Mammary epithelial cell (primary cell): ENCODE measurements around the gene FGF14.

Experiments used
- EZH2 ChIP-seq: IDR thresholded peaks from 2 replicates; pipeline ENCODE4 v1.6.1; 2012; ENCODE audit warnings: low read length, inconsistent platforms, borderline replicate concordance
- TF ChIP-seq, protein P1 (sequence below), 2 donors: IDR thresholded peaks in 1 of 2; conservative IDR thresholded peaks in 1 of 2; 2 replicates each; pipeline ENCODE4 v1.5.1; 2011 to 2012; ENCODE audit warnings: inconsistent platforms in 2 of 2, low read length in 2 of 2, mild to moderate bottlenecking in 2 of 2, control low read depth in 1 of 2, low read depth in 1 of 2; ENCODE audit not compliant: insufficient read depth in 1 of 2; ENCODE audit errors: extremely low read depth in 1 of 2

DNA sequence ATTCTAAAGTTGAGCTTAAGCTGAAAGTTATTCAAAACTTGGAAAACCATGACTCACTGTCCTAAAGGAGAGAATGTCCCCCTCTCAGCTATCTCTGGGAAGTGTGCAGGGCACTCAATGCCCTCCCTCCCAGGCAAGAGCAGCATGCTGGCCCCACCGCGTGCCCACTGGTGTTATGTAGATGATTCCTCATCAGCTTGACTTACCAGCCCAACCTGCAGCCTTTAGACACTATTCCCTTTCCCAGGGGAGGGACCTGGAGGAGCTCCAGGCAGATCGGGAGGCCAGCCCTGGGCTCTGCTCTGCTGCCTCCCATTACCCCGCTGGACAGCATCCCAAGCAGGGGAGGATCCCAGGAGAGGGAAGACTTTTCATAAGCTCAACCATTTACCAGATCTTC, 124.6 kb downstream of the FGF14 start:
- TF ChIP-seq, protein P1, sequence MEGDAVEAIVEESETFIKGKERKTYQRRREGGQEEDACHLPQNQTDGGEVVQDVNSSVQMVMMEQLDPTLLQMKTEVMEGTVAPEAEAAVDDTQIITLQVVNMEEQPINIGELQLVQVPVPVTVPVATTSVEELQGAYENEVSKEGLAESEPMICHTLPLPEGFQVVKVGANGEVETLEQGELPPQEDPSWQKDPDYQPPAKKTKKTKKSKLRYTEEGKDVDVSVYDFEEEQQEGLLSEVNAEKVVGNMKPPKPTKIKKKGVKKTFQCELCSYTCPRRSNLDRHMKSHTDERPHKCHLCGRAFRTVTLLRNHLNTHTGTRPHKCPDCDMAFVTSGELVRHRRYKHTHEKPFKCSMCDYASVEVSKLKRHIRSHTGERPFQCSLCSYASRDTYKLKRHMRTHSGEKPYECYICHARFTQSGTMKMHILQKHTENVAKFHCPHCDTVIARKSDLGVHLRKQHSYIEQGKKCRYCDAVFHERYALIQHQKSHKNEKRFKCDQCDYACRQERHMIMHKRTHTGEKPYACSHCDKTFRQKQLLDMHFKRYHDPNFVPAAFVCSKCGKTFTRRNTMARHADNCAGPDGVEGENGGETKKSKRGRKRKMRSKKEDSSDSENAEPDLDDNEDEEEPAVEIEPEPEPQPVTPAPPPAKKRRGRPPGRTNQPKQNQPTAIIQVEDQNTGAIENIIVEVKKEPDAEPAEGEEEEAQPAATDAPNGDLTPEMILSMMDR (conservative IDR thresholded peaks at IDR 0.05 in 1 of 2, IDR thresholded peaks at IDR 0.05 in 1 of 2; ENCODE audit: extremely low read depth in 1 of 2, insufficient read depth in 1 of 2, low read depth in 1 of 2, low read length in 2 of 2) = no peak
- TF ChIP-seq EZH2 = no peak
